Colon (tissue), 2 donors: ENCODE measurements around the gene NUP210L.
"Not testable (repeated sequence)": the region's sequence is repeated elsewhere in the genome, so short reads cannot be mapped to it uniquely, and the experiment has no call there.

Experiments used
- FAIRE-seq: peaks from 2 replicates; lab custom pipeline; 2012; peaks lifted over from hg19 to GRCh38; lab: Jason Lieb, UNC
- donor health status: control.
- donor health status: control.

The NUP210L gene

DNA sequence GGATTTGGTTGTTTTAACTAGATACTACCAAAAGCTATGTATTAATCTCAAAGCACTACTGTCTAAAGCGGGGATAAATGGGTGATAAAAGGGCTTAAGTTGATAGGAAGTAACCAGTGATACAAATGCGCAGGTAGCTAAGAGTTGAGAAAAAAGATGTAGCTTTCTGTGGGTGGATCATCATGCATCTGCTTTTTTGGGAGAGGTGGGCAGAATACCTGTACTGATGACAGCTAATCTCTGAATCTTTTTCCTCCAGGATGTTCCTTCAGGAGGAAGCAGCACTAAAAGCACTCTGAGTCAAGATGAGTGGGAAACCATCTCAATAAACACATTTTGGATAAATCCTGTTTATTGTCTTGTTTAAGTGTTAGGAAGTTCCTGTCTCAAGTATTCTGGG is 163.1 kb downstream of the NUP210L start:
- FAIRE-seq, result no peak

DNA sequence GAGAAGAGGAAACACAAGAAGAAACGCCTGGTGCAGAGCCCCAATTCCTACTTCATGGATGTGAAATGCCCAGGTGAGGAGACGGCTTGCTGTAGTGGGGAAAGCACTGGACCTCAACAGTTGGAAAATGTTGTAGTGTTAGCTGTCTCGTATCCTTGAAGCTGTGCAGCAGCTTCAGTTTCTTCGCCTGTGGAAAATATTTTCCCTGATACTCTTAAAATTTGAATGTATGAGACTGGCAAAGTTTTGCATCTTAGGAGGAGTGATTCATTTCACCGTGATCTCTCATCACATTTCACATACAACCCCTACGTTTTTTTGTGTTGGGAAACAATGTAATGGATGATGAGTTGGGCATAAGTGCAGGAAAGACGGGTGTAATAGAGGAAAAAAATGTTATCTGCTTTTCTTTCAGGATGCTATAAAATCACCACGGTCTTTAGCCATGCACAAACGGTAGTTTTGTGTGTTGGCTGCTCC is 163.7 kb downstream of the NUP210L start:
- no peak for FAIRE-seq

DNA sequence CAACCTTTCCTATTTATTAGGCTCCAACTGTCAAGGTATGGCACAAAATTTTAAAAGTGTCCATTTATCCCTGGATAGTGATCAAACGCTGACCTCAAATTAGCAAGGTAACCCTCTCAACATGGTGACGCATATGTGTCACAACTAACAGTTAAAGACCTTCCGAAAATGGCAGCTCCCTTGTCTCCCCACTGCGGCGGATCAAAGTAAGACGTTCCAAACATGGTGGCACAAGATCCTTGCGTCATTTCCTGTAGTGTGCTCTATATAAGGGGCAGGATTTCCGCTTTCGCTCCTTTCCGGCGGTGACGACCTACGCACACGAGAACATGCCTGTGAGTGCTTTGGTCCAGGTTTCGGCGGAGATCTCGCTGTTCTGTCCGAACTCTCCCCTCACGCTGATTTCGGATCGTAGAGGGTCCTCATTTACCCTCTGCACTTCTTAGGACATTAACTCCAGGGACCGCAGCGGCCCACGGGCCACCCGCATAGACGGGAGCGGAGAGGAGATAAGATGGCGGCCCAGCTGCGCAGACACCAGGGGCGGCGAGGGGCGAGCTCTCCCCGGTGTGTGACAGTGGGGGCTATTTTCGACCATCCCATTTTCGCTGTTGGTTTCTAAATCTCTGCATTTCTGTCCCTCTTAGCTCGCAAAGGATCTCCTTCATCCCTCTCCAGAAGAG is 164.3 kb downstream of the NUP210L start, which contains the start of gene RPS27:
Gene RPS27 (plus strand): TSS at position 295 of the 683 bp plus-strand sequence. CDS start 35 bp downstream, at position 330.
- FAIRE-seq, result peak; percentile 14

DNA sequence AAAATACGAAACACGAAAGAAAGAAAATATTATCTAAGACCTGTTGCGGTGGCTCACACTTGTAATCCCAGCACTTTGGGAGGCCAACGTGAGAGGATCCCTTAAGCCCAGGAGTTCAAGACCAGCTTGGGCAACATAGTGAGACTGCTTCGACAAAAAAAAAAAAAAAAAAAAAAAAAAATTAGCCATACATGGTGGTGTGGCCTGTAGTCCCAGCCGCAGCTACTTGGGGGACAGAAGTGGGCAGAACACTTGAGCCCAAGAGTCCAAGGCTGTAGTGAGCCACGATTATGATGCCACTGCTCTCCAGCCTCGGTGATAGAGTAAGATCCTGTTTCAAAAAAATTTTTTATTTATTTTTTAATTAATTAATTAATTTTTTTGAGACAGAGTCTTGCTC is 167.3 kb downstream of the NUP210L start:
- no peak for FAIRE-seq

DNA sequence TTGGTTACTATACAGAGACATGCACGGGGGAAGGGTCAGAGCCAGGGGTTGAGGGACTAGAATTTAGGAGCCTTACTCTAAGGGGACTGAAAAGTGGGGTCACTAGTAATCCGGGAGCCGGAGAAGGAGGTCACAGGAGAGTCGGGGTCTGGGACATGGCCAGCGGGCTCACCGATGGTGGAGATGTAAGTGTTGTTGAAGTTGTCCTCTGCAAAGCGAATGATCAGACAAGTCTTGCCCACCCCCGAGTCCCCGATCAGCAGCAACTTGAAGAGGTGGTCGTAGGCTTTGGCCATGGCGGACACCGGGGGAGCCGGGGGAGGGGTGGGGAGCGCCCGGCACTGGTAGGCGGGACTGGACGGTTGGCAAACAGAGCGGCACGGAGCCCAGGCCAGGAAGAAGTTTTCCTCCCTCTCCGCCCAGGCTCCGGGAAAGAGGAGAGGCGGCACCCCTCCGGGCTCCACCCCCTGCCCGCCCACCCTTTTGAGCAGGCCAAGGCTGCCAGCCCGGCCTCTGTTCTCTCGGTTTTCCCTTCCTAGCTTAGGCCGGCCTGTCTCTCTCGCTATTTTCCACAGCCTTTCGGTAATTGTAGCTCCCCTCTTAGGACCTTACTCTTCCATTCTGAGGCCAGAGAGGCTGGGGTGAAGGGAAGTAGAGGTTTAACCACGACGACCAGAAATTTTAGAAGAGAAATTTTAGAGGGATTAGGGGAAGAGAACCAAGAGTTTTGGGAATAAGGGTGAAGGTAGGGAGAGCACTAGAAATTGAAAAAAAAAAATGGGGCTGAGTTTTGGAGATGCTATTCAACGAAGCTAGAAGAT is 168.7 kb downstream of the NUP210L start, which contains the start of gene RAB13:
Gene RAB13 (minus strand): TSS at position 399 of the 821 bp plus-strand sequence. CDS start 103 bp downstream, at position 296.
- FAIRE-seq, result no peak

DNA sequence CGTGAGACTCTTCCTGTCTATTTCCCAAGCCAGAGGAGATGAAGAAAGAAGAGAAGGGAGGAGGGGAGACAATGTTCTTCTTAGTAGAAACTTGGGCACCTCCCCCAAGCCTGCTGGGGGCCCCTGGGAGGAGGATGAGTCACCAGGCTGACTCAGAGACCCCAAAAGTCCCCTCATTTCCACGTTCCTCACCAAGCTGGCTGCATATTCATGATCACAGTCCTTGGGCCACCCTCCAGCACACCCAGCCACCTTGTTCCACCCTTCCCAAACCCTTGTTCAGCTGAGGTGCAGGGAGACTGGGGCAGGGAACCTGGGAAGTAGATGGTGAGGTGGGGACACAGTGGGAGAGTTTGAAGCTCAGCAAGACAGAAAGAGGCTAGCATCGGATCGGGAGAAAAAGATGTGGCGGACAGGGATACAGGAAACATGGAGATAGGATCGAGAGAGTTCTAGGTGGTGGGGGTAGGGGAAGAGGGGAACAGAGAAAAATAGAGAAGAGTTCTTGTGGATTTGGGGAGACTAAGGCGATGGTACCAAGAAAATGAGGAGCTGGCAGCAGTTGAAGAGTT is 169.4 kb downstream of the NUP210L start:
- FAIRE-seq, result no peak

DNA sequence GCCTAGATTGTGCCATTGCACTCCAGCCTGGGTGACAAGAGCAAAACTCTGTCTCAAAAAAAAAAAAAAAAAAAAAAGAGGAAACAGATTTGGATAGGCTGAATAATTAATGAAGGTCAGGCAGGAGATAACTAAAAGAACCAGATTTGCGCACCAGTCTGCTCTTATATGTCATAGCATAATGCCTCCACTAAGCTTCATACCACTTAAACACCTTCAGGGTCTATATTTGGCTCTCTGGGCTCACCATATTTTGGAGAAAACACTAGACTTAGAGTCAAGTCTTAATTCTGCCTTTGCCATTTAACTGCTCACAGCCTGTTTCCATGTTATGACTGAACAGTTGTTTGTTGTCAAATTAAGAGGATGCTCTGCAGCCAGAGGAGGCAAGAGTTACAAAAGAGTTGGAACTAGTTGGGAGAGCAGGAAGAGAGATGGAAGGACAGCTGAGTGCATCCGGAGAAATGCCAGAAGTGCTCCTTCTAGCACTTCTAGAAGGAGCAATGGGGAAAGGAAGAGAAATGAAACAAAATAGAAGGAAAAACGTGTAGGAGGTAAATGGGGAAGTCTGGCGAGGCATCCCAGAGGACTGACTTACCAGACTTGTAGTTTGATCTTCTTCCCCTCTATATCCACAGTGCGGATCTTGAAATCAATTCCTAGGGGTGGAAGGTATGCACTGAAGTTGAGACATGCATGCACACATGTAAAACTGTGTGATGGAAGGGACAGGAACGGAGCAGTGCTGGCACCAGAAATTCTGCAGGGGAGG is 170.6 kb downstream of the NUP210L start:
- FAIRE-seq, result no peak

DNA sequence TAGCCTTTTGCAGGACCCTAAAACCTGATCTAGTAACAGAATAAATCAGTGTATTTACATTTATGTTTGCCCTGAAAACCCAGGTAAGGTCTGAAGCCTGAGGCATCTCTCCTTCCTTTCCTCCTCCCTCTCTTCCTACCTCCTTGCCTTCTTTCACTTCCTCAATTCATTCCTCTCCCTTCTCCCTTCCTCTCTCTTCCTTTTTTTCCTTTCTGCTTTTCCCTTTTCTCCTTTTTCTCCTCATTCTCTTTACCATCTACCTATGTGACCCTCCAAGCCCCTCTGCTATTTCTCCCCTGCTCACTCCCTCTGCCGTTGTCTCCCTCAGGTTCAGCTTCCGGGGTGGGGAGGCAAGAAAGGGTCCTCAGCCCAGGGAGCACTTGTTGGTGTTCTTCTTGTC is 173.1 kb downstream of the NUP210L start:
- not testable (repeated sequence) for FAIRE-seq

DNA sequence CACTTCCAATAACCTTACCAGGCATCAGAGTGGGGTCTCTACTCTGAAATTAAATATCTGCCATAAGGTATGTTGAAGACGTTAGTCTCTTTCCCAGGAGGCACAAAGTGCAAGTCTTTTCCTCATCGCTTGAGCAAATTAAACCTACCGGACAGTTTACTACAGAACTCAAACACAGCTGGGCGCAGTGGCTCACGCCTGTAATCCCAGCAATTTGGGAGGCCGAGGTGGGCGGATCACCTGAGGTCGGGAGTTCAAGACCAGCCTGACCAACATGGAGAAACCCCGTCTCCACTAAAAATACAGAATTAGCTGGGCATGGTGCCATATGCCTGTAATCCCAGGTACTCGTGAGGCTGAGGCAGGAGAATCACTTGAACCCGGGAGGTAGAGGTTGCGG is 175.8 kb downstream of the NUP210L start:
- not testable (repeated sequence) for FAIRE-seq

DNA sequence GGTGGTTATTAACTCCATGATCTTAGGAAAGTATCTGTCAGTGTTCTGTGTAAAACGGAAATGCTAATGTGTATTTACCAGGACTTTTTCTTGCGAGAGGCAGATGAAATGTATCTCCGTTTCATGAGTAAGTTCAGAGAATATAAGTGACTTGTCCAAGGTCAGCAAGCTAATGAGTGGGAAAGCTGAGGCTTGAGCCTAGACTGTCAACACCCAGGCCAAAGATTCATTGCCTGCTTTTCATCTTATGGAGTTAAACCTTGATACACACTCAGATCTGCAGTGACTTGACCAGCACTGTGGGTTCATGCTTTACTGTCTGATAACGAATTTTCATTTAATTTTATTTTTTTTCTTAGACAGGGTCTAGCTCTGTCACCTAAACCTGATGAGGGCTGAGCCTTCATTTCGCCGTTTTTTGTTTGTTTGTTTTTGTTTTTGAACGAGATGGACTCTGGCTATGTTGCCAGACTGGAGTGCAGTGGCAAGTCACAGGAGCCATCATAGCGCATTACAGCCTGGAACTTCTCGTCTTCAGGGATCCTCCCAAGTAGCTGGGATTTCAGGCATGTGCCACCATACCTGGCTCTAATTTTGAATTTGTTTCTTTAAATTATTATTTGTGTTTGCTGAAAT is 176.5 kb downstream of the NUP210L start:
- no peak for FAIRE-seq

DNA sequence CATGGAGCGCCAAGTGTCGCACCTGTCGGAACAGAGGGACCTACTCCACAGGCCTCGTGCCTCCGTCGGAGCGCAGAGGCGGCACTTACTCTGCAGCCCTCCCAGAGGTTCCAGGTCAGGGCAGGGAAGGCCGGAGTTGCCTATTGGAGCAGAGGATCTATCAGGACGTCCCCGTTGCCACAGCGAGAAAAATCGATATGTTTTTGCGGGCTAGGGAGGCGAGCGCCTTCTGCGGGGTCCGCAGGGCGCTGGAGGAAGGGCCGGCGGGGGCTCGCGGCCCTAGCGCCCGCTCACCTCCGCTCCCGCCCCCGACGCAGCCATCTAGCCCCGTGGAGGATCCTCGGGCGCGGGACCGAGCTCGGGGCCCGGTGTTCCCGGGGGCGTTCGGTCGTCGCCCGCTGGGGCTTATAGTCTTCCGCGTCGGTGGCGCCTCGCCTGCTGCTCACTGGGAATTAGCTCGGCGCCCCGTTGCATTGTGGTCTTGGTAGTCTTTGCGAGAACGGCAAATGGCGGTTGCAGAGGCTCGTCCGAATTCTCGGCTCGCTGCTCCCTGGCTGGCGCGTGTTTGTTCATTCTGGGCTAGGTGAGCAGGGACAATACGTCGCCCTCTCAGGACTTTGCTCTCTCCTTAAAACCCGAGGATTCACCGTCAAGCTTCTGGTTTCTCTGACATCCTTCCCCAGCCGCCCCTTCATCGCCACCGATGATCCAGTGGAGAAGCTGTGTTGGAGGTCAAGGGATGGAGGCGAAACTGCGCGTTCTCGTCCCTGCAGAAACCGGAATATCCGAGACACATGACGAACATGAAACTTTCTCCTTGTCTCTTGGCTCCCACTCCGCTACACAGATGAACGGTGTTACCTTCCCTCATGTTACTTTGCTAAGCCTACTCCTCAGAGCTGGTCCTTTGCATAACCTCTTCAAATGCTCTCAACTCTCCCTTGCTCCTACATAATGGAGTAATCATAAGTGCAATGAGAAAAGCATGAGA is 177.3 kb downstream of the NUP210L start, which contains the start of gene JTB:
Gene JTB (minus strand): TSS at position 425 of the 991 bp plus-strand sequence. CDS start 422 bp downstream, at position 3.
- no peak for FAIRE-seq

DNA sequence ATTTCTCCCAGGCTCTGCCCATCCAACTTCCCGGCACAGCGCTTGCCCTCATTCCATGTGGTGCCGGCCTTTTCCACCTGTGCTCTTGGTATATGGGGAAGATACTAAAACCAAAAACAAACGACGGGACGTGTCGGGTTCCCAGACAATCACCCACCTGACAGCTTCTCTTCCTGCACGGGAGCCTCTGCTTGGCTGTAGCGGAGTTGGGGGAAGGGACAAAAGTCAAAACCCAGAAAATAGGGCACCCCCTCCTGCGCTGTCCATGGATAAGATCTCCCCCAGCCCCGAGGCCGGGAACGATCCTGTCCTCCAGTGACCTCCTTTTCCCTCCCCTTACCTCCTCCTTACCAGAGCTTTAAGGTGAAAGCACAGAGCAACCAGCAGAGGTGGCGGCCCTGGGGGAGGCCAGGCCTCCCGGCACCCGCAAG is 178.0 kb downstream of the NUP210L start:
- no peak for FAIRE-seq

DNA sequence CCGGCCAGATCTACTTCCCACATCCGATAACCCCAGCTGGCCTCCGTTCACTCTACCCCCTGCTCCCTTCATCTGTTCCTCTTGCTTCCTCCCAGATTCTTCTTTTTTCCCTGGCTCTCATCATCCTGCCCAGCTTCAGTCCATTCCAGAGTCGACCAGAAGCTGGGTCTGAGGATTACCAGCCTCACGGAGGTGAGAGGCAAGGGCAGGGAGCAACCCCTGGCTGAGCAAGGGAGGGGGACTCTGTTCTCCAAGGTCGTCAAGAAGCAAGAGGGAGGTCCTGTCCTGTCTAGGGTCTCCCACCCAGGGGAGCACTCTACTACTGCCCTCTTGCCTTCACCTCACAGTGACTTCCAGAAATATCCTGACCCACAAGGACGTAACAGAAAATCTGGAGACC is 181.3 kb downstream of the NUP210L start:
- FAIRE-seq, result no peak

DNA sequence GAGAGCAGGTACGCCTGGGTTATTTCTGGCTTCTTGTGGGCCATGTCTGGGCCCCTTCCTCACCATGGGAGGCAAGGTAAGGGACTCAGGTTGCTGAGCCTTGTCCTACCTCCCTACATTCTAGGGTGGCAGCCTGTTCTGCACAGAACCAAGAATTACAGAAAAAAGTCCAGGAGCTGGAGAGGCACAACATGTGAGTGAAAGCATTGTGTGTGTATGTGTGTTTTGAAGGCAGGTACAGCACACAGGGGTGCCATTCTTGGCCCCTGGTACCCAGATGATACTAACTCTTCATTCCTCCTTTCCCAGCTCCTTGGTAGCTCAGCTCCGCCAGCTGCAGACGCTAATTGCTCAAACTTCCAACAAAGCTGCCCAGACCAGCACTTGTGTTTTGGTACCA is 181.8 kb downstream of the NUP210L start:
- FAIRE-seq, result no peak

DNA sequence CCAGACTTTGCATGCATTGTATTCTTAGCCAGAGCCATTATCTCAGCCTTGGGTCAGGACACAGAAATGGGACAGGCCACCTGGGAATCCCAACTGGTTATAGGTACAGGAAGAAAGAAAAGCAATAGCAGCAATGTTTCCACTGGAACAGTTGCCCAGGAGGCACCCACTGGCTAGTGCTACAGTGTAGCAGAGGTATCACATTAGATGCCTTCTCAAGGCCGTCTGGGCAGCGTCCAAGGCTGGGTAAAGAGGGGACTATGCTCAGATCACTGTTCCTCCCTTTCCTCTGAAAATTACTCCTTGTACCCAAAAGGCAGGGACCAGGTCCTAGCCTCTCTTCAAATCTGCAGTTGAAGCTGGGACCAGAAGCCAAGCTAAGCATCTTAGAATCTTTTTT is 184.5 kb downstream of the NUP210L start:
- no peak for FAIRE-seq

DNA sequence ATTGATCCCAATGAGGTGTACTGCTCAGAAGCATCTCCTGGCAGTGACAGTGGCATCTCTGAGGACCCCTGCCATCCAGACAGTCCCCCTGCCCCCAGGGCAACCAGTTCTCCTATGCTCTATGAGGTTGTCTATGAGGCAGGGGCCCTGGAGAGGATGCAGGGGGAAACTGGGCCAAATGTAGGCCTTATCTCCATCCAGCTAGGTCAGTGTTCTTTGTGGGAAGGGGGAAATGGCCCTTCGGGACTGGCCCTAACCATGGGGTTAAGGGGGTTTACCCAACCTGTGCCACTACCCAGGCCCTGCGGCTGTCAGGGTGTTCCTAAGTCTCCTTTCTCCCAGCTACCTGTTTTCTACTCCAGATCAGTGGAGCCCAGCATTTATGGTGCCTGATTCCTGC is 185.9 kb downstream of the NUP210L start:
- FAIRE-seq, result no peak

DNA sequence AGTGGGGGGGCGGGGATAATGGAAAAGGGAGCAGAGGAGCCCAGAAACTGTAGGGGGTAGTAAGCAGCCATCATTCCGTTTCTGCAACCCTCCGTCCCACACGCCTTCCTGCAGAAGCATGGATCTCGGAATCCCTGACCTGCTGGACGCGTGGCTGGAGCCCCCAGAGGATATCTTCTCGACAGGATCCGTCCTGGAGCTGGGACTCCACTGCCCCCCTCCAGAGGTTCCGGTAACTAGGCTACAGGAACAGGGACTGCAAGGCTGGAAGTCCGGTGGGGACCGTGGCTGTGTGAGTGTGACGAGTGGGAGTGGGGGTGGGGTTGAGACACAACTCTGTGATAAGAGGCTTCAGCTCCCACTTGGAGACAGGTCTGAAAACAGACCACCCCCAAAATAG is 186.5 kb downstream of the NUP210L start:
- FAIRE-seq, result no peak

DNA sequence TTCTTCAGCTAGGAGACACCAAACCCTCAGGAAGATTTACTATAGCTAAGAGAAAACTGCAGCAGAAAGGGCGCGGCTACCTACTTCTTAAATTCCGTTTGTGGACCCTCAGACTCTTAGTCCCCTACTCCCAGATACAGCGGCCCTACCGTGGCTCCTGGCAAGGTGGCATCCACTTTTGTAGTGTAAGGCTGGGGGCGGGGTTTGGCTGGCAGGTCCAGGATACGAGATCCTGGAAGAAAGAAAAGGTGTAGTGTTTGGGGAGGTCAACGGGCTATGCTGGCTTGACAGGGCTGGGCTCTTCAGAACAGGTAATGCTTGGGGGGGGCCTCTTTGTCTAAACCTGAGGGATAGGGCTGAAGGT is 186.9 kb downstream of the NUP210L start:
- no peak for FAIRE-seq

DNA sequence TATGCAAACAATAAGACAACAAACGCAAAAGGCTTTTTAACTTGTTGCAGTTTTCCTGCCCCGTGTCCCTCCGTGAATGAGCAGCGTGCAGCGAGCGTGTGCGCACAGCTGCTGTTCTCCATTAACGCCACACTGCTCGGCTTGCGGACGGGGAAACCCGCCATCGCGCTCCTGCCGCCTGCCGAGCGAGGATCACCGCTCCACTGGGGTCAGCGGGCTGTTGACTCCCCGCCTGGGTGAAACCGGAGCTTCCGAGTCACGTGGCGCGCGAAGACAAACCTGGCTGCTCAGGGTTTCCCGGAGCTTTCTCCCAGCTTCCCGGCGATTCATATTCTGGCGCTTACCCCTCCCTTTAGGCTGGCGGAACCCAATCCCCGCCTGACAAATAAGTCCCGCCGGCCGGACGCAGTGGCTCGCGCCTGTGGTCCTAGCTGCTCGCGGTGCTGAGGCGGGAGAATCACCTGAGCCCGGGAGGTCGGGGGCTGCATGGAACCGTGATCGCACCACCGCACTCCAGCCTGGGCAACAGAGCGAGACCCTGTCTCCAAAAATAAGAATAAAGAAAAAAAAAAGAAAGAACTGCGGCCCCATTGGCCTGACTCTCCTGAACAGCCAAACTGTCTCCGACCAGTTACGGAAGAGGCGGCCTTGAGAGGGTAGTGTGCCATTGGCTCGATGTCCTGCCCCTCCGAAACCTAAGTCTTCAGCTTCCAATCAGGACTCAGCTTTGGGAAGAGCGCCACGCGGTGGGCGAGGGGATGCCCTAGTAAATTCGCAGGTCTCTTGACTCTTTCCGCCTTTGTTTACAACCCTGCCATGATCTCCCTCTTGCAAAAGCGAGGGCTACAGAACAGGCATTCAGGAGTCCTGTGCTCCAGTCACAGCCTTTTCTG is 187.5 kb downstream of the NUP210L start, which contains the start of gene CREB3L4:
Gene CREB3L4 (plus strand): TSS at position 796 of the 893 bp plus-strand sequence. CDS start 624 bp downstream, outside the sequence.
- no peak for FAIRE-seq
